Adipose tissue (tissue), 3 donors: ENCODE measurements around the gene CEP104. TPM values are rescaled to one million over a fixed set of nuclear protein-coding genes. Genes with fewer than 3 reads are reported as not detected.

Experiments
- H3K27ac ChIP-seq: one replicate; pipeline ENCODE4 v1.5.1; 2013; ENCODE audit warnings: low read depth, low read length
- WGBS, 3 donors: extraction: QIAGEN DNeasy Blood & Tissue Kit; methylation state at CpG; one replicate each; pipeline ENCODE4 v1.1.7; 2013; 5-methylcytosine and 5-hydroxymethylcytosine counted together
- polyA plus RNA-seq, 3 donors: library from polyadenylated mRNA; stranded (reverse); fragments of 200-250 nt; gene quantifications; one replicate each; pipeline ENCODE4 v1.2.3, GENCODE V29; 2013
- donor health status: healthy with polysubstance abuse.
- donor health status: Bipolar disorder and iron deficiency.
- donor health status: healthy.

Gene CEP104
- polyA plus RNA-seq, 3 donors = 7.4 to 10.3 (median 8.5) TPM

DNA sequence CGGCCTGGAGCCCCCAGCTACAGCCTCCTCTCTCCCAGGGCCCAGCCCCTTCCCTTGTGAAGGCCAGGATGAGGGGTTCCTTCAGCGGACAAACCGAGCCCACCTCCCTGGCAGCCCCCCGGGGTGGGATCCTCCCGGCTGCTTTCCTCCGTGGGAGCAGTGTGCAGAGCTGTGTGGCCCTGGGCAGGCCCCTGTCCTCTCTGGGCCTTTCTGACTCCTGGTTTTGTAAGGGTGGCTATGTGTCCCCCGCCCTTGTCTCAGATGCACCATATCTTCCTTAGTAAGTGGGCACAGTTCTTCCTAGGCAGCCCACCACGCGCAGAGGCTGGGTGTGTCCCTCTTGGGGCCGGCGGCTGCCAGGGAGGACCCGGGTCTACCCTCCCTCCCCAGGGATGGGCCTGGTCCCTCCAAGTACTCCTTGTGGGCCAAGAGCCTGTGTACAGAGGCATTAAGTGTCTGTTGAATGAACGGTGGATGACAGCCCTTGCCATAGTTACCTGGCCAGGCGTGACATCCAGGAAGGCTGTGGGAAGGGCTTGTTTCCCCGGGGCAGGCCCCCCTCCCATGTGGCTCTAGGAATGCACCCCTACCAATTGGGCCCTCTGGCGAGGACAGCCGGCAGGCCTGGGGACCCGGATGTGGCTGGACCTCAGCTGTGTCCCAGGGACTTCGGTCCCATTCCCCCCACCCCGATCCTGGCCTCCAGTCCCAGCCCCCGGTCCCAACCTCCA, 80.6 kb downstream of the CEP104 start:
- WGBS, 3 donors = 74 to 80% (median 75%) methylated on average over 21 of the region's 21 CpGs
- no peak overlapping the region for H3K27ac ChIP-seq

DNA sequence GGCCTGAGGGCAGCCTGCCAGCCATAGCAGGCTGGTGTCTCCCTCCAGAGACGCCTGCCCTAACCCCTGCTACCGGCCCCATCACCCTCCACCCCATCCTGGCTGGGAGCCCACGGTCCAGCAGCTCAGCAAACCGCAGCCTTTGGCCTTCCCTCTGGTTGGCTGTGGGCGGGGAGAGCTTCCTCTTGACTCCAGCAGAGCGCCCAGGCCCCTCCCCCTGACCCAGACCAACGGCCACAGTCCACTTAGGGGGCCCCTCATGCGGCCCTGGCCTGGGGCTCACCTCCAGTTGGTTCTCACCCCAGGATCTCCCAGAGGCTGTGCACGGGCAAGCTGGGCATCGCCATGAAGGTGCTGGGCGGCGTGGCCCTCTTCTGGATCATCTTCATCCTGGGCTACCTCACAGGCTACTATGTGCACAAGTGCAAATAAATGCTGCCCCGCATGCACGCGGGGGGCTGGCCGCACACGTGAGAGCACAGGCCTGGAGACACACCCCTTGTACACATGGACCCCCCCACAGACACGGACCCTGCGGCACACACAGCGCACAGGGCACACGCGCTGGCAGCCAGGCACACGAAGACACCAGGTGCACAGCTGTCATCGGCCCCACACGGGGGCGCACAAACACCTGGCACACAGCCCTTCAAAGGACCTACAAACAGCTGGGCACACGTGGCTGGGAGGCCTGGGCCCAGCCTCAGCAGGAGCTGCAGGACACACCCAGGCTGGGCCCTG, 81.4 kb downstream of the CEP104 start:
- 30 to 37% (median 35%) methylated on average over 24 to 27 of the region's 27 CpGs for WGBS, 3 donors
- no peak overlapping the region for H3K27ac ChIP-seq

DNA sequence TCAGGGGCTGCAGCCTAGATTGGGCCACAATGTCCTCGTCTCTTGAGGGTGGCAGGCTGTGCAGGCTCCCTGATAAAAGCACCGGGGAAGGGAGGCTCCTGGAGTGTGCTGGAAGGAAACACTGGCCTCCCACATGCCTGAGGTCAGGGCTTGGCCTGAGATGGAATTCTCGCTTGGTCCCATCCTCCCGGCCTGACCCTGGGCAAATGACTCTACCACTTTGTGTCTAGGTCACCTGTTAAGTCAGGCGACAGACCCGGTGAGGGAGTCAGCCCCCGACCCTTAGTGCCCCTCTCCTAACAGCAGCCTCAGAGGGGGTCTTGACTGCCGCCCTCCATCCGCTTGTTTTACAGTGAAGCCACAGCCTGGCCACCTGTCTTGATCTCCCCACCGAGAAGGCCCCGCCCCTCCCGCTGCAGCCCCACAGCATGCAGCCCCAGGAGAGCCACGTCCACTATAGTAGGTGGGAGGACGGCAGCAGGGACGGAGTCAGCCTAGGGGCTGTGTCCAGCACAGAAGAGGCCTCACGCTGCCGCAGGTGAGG, 82.0 kb downstream of the CEP104 start:
- H3K27ac ChIP-seq = no peak overlapping the region
- 34 to 58% (median 39%) methylated on average over 17 of the region's 17 CpGs for WGBS, 3 donors

DNA sequence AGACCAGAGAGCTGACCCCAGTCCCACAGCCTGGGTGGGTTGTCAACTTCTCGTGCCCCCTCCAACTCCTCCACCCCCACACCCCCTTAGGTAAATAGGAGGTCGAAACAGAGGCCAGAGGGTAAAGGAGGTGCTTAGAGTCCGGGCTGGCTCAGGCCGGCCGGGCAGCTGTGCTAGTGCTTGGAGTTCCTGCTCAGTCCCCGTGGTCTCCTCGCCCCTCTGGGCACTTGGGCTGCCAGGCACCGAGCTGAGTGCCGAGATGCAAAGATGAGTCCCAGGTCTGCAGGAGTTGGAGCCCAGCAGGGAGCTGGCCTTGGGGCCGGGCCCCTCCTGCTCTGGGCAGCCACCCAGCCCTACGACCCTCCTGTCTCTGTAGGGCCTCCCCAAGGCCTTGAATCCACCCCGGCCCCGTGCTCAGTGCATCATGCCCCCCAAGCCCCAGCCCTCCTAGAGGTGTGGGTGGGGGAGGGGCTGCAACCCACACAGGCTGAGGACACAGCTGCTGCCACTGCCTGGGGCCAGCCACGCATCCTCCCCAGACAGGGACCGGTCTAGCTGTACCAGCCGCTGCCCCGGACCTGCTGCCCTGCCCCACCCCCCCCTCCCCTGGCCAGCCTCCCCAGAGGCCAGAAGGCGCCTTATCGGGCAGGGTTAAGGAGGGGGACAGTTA, 82.6 kb downstream of the CEP104 start:
- WGBS, 3 donors = 74 to 78% (median 75%) methylated on average over 17 to 19 of the region's 19 CpGs
- H3K27ac ChIP-seq = no peak overlapping the region

DNA sequence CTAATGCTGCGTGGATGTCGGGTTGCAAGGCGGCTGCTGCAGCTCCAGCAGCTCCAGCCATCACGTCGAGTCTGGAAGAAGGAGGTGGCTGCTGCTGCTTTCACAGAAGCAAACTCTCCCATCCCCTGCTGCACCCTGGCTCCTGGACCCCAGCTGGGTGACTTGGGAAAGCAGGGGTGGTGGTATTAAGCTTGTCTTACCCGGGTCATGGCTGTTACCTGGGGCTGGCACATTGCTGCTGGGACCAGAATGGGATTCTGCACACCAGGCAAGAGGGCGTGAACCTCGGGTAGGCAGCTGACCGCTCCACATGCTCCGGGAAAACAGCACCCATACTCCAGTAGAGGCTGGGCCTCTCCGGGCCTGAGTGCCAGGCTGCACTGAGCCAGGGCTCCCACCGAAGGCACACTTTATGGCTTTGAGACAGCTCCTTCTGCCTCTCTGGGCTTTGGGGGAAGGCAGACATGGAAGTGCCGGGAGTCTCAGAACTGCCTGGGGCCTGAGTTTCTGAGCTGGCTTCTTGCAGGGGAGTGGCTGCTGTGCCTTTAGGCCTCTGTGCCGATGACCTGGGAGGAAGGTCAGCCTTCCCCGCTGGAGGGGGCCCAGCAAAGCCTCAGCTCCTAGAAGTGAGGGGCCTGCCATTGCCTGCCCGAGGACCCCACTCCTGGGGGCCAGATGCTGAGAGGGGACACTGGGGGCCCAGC, 83.3 kb downstream of the CEP104 start:
- H3K27ac ChIP-seq = no peak overlapping the region
- WGBS, 3 donors = 76 to 82% (median 78%) methylated on average over 16 of the region's 16 CpGs

- no peak within 1 kb of the TSS for H3K27ac ChIP-seq
- 11 to 16% (median 14%) methylated on average over 50 to 55 of the region's 55 CpGs for WGBS, 3 donors
Observed at GRCh38 chr1:3772715-3773571, 84.1 kb downstream of the CEP104 start, which contains the start of gene SMIM1. Gene SMIM1 (plus strand): TSS chr1:3772749. CDS start chr1:3775374, 2,625 bp downstream.

GRCh38 chr1:3772027-3772714, 84.8 kb downstream of the CEP104 start:
- 1% methylated on average over 30 to 59 of the region's 61 CpGs for WGBS, 3 donors
- no peak overlapping the region for H3K27ac ChIP-seq

DNA sequence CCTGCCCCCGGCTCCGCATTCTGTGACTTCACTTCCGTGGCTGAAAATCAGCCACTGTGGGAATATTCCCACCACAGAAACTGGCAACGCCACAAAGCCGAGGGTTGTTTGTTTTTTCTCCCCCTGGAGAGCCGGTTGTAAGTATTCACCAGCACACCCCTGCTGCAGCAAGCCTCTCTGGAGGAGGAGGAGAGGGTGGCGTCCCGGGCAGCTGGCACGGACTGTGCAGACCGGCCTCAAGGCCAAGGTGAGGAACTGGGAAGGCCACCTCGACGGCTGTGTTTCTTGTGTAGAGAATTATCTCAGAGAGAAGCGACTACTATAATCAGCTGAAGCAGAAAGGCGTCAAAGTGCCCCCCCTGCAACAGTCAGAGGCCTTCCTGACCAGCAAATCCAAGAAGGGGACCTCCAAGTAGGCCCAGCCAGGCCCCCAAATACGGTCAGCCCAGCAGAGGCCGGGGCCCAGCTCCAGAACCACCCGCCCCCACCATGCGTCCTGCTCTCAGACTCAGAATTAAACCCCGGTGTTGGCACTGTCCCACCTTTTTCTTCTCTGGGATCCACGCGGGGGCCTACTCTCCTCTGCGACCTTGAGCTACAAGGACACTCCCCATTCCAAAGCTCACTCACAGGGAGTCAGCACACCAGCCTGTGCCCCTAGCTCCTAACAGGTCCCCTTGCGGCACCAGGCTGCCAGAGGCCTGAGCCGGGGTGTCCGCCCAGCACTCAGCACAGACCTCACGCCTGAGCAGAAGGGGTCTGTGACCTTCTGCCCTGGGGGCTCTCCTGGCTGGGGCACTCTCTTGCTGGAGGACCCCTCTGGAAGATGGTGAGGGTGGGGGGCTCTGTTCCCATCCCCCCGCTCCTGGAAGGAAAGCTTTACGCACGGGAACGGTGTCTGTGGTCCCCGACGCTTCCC, 85.6 kb downstream of the CEP104 start:
- H3K27ac ChIP-seq = no peak overlapping the region
- 27 to 62% (median 59%) methylated on average over 30 to 32 of the region's 32 CpGs for WGBS, 3 donors

- H3K27ac ChIP-seq = no peak overlapping the region
- 89 to 90% (median 89%) methylated on average over 15 to 16 of the region's 16 CpGs for WGBS, 3 donors
Observed at GRCh38 chr1:3770047-3770765, 86.8 kb downstream of the CEP104 start.

DNA sequence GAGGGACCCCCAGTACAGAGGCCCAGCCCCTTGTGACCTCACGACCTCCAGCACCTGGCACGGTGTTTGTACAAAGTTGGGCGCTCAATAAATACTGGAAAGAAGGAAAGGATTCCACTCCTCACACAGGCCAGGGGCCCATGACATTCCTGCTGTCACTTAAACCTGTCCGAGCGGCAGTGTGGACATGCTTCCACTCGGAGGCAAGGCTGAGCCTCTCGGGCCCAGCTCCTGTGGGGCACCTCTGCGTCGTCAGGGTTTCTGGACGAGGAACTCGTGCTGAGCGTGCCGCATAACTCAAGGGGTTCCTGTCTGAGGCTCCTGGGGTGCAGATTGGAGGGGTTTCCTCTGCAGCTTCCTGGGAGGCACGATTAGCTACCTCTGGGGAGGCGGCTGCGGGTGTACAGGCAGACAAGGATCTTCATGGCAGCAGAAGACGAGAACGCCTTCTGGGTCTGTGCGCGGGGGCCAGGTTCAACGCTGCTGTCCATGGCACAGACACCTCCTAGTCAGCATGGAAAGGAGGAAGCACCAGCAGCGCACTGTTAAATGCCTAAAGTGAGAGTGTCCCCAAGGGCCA, 88.1 kb downstream of the CEP104 start:
- no peak overlapping the region for H3K27ac ChIP-seq
- WGBS, 3 donors = 80 to 92% (median 82%) methylated on average over 22 of the region's 22 CpGs

GRCh38 chr1:3767328-3767925, 89.6 kb downstream of the CEP104 start:
- WGBS, 3 donors = 89 to 92% (median 90%) methylated on average over 15 to 17 of the region's 17 CpGs

GRCh38 chr1:3763351-3764125, 93.5 kb downstream of the CEP104 start:
- WGBS, 3 donors = 50 to 80% (median 80%) methylated on average over 31 of the region's 31 CpGs
- H3K27ac ChIP-seq = no peak overlapping the region

More at GRCh38 chr1:3767328-3767925, 89.6 kb downstream of the CEP104 start:
- H3K27ac ChIP-seq = no peak overlapping the region

DNA sequence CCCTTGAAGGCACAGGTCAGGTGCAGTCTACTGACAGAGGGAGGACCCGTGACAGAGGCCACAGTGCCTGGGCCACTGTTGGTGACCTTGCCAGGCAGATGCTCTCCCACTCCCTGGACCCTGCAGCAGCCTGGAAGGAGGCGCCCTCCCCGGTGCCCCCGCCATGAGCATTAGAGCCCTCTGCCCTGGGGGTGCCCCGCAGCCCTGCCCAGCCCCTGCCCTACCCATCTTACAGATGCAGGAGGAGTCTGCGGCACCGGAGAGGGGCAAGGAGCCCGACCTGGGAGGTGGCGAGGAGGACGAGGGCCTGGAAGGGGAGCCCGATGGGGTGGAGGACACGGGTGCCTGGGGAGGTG, 94.2 kb downstream of the CEP104 start:
- WGBS, 3 donors = 79 to 85% (median 81%) methylated on average over 12 of the region's 12 CpGs
- H3K27ac ChIP-seq = no peak overlapping the region
